GM18858 (cell line): ENCODE data around the gene DGKZ.

ENCODE experiments used
- ATAC-seq: cut with Tn5 transposase; IDR thresholded peaks from one replicate; pipeline ENCODE4 v1.9.1; 2021; ENCODE audit not compliant: unreplicated experiment

The DGKZ gene

GRCh38 chr11:46345881-46346484 lies 1.3 kb upstream of the DGKZ start:
- ATAC-seq, result no peak

GRCh38 chr11:46347637-46348311 lies 511 bp downstream of the DGKZ start:
- ATAC-seq, result no peak

- ATAC-seq, result peak; percentile 31
Measured at GRCh38 chr11:46348566-46349401, 1.5 kb downstream of the DGKZ start.

GRCh38 chr11:46350695-46351094 lies 3.4 kb downstream of the DGKZ start:
- no peak for ATAC-seq

- no peak for ATAC-seq
Measured at GRCh38 chr11:46351148-46351547, 3.9 kb downstream of the DGKZ start.

- no peak for ATAC-seq
Measured at GRCh38 chr11:46351606-46352005, 4.3 kb downstream of the DGKZ start.

- ATAC-seq, result no peak
Measured at GRCh38 chr11:46352063-46352841, 5.0 kb downstream of the DGKZ start.

- no peak for ATAC-seq
Measured at GRCh38 chr11:46353698-46354097, 6.4 kb downstream of the DGKZ start.

GRCh38 chr11:46356924-46357482 lies 9.7 kb downstream of the DGKZ start:
- no peak for ATAC-seq

- no peak for ATAC-seq
Measured at GRCh38 chr11:46357483-46357936, 10.2 kb downstream of the DGKZ start.

GRCh38 chr11:46359953-46360352 lies 12.7 kb downstream of the DGKZ start:
- ATAC-seq, result no peak

- ATAC-seq, result no peak
Measured at GRCh38 chr11:46360878-46361277, 13.6 kb downstream of the DGKZ start.

GRCh38 chr11:46361283-46362155 lies 14.3 kb downstream of the DGKZ start:
- peak; percentile 88 for ATAC-seq

GRCh38 chr11:46362156-46363030 lies 15.1 kb downstream of the DGKZ start:
- ATAC-seq, result no peak

- no peak for ATAC-seq
Measured at GRCh38 chr11:46363031-46363407, 15.8 kb downstream of the DGKZ start.

GRCh38 chr11:46363455-46364005 lies 16.3 kb downstream of the DGKZ start:
- ATAC-seq, result no peak

GRCh38 chr11:46364056-46364455 lies 16.8 kb downstream of the DGKZ start:
- no peak for ATAC-seq

GRCh38 chr11:46364791-46365190 lies 17.5 kb downstream of the DGKZ start:
- ATAC-seq, result no peak

- ATAC-seq, result no peak
Measured at GRCh38 chr11:46366260-46366659, 19.0 kb downstream of the DGKZ start.
